GM21576 (cell line): ENCODE results near the gene LMBRD2.

Experiments
- ATAC-seq: cut with Tn5 transposase; IDR thresholded peaks from one replicate; pipeline ENCODE4 v1.9.1; 2021; ENCODE audit warnings: mild to moderate bottlenecking, moderate library complexity; ENCODE audit not compliant: unreplicated experiment

LMBRD2 gene

GRCh38 chr5:36111238-36111637 lies 40.4 kb downstream of the LMBRD2 start:
- no peak for ATAC-seq

GRCh38 chr5:36108758-36109460 lies 42.8 kb downstream of the LMBRD2 start:
- ATAC-seq, result no peak

- ATAC-seq, result no peak
These were observed 45.9 kb downstream of the LMBRD2 start for GRCh38 chr5:36105819-36106218.

GRCh38 chr5:36099748-36100147 lies 51.9 kb downstream of the LMBRD2 start:
- no peak for ATAC-seq

- ATAC-seq, result no peak
These were observed 55.2 kb downstream of the LMBRD2 start for GRCh38 chr5:36096486-36096885.

- no peak for ATAC-seq
These were observed 61.7 kb downstream of the LMBRD2 start for GRCh38 chr5:36089989-36090388.

- peak; percentile 96 for ATAC-seq
These were observed 72.4 kb downstream of the LMBRD2 start for GRCh38 chr5:36079200-36079781.

GRCh38 chr5:36078430-36078829 lies 73.3 kb downstream of the LMBRD2 start:
- ATAC-seq, result no peak

- ATAC-seq, result peak; percentile 82
These were observed 78.0 kb downstream of the LMBRD2 start for GRCh38 chr5:36073595-36074216.

GRCh38 chr5:36070687-36071571 lies 80.8 kb downstream of the LMBRD2 start:
- peak; percentile 66 for ATAC-seq

GRCh38 chr5:36068751-36069281 lies 82.9 kb downstream of the LMBRD2 start:
- ATAC-seq, result no peak

GRCh38 chr5:36066540-36067210 lies 85.0 kb downstream of the LMBRD2 start, which contains the start of gene UGT3A2:
Gene UGT3A2 (minus strand): TSS chr5:36066882. CDS start chr5:36066789, 93 bp downstream.
- ATAC-seq, result no peak

GRCh38 chr5:36066001-36066539 lies 85.6 kb downstream of the LMBRD2 start:
- ATAC-seq, result no peak

GRCh38 chr5:36060420-36060887 lies 91.2 kb downstream of the LMBRD2 start:
- no peak for ATAC-seq

GRCh38 chr5:36059571-36060419 lies 91.9 kb downstream of the LMBRD2 start:
- ATAC-seq, result no peak

- ATAC-seq, result no peak
These were observed 92.9 kb downstream of the LMBRD2 start for GRCh38 chr5:36058776-36059175.

GRCh38 chr5:36057386-36057785 lies 94.3 kb downstream of the LMBRD2 start:
- no peak for ATAC-seq

GRCh38 chr5:36056422-36056821 lies 95.3 kb downstream of the LMBRD2 start:
- ATAC-seq, result no peak

GRCh38 chr5:36055984-36056383 lies 95.7 kb downstream of the LMBRD2 start:
- no peak for ATAC-seq
